HG02852 (cell line): ENCODE measurements around the gene SIM1.
"Not testable (repeated sequence)": the region's sequence is repeated elsewhere in the genome, so short reads cannot be mapped to it uniquely, and the experiment has no call there.

Source experiments
- ATAC-seq: cut with Tn5 transposase; IDR thresholded peaks from one replicate; pipeline ENCODE4 v1.9.1; 2021; ENCODE audit warnings: mild to moderate bottlenecking, moderate library complexity; ENCODE audit not compliant: unreplicated experiment

Gene SIM1

GRCh38 chr6:100370265-100370664 is 94.5 kb downstream of the SIM1 start:
- ATAC-seq = no peak

- no peak for ATAC-seq
Measured at GRCh38 chr6:100366419-100366818, 98.3 kb downstream of the SIM1 start.

- ATAC-seq = no peak
Measured at GRCh38 chr6:100363651-100364050, 101.1 kb downstream of the SIM1 start.

GRCh38 chr6:100354736-100355641 is 109.7 kb downstream of the SIM1 start:
- ATAC-seq = not testable (repeated sequence)

GRCh38 chr6:100353276-100354015 is 111.3 kb downstream of the SIM1 start:
- ATAC-seq = no peak

- no peak for ATAC-seq
Measured at GRCh38 chr6:100350139-100350538, 114.6 kb downstream of the SIM1 start.

GRCh38 chr6:100349366-100349765 is 115.4 kb downstream of the SIM1 start:
- ATAC-seq = no peak

GRCh38 chr6:100347901-100348550 is 116.7 kb downstream of the SIM1 start:
- no peak for ATAC-seq

GRCh38 chr6:100346828-100347227 is 117.9 kb downstream of the SIM1 start:
- no peak for ATAC-seq

- ATAC-seq = no peak
Measured at GRCh38 chr6:100346203-100346602, 118.5 kb downstream of the SIM1 start.

- ATAC-seq = no peak
Measured at GRCh38 chr6:100344761-100345160, 120.0 kb downstream of the SIM1 start.

GRCh38 chr6:100344321-100344720 is 120.4 kb downstream of the SIM1 start:
- no peak for ATAC-seq

- ATAC-seq = no peak
Measured at GRCh38 chr6:100343316-100344077, 121.2 kb downstream of the SIM1 start.

- no peak for ATAC-seq
Measured at GRCh38 chr6:100342830-100343229, 121.9 kb downstream of the SIM1 start.

GRCh38 chr6:100339574-100340255 is 125.0 kb downstream of the SIM1 start:
- ATAC-seq = no peak

- ATAC-seq = no peak
Measured at GRCh38 chr6:100338090-100338489, 126.6 kb downstream of the SIM1 start.

GRCh38 chr6:100336876-100337275 is 127.8 kb downstream of the SIM1 start:
- no peak for ATAC-seq

- ATAC-seq = no peak
Measured at GRCh38 chr6:100335991-100336390, 128.7 kb downstream of the SIM1 start.
